Measurements from ENCODE around the gene DBX1.

GRCh38 chr11:20159466-20160381 lies 551 bp downstream of the DBX1 start:
- TF ChIP-seq CTCF (conservative IDR thresholded peaks at IDR 0.05; ENCODE audit: low read depth, low read length) (no peak), EZH2 (IDR thresholded peaks at IDR 0.05; ENCODE audit: low read length, unreplicated experiment) (no peak), EZH2phosphoT487 (IDR thresholded peaks at IDR 0.05; ENCODE audit: borderline replicate concordance, low read length) (no peak)

All from PC-3 (cell line).